Hepatocyte (in vitro differentiated cells): ENCODE data around the gene CDH12.

ENCODE experiments used
- CTCF ChIP-seq: fragments of 200-600 bp; sonication (generic); IDR thresholded peaks from 2 replicates; pipeline ENCODE4 v1.5.1; 2016; ENCODE audit warnings: antibody characterized with exemption, mild to moderate bottlenecking; ENCODE audit not compliant: poor library complexity
- EZH2 ChIP-seq: fragments of 200-600 bp; sonication (generic); IDR thresholded peaks from 2 replicates; pipeline ENCODE4 v1.6.1; 2016; ENCODE audit warnings: antibody characterized with exemption, mild to moderate bottlenecking, borderline replicate concordance

- TF ChIP-seq CTCF (no peak), EZH2 (no peak)
Measured at GRCh38 chr5:22431406-22431805, 421.7 kb downstream of the CDH12 start.
